CD4-positive, alpha-beta T cell treated with Interleukin-12 subunit alpha and Interleukin-12 subunit beta, for 1 hour (primary cell): Measurements from ENCODE around the gene SPAG6.
"Not testable (repeated sequence)": the region's sequence is repeated elsewhere in the genome, so short reads cannot be mapped to it uniquely, and the experiment has no call there.

Experiments
- DNase-seq: peaks from one replicate; pipeline ENCODE4 v3.0.0-alpha.2; 2020

Gene SPAG6

GRCh38 chr10:22343731-22344130 lies 1.6 kb upstream of the SPAG6 start:
- DNase-seq: no peak

DNA sequence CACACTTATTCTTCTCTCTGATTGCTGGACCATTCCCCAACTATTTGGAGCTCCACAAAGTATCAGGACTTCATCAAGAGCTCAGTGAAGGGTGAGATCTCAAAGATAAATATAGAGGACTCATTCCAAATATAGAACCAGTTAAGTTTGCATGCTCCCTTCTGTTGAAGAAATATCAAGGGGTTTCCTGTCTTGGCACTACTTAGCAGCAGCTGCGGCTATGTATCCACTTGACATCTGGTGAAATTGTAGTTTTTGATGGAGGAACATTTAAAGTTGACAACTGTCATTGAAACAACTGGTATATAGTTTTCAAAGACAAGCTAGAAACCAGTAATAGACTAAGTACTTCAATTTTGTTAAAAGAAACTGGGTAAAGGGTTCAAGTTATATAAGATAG lies 1.0 kb upstream of the SPAG6 start:
- no peak for DNase-seq

DNA sequence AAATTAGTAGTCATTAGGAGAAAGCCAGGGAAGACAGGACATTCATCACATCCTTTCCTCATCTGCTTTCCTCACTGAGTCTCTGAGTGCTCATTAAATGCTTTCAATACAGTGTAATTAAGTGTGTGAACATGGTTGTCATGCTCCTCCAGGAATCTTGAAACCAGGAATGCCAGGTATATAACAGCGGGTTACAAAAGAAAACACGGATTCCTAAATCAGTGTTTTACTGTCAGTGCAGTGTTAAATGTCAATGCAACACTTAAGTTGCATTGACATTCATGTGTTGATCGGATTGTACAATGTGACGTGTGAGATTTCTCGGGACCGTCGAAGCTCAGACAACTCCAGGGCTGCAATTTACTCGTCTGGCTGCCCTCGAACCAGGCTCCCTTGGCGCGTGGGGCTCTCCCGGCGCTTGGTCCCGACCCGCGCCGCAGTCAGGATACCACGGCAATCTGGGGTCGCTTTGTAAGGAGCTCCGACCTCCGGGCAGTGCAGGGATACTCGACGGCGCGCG lies 455 bp upstream of the SPAG6 start:
- DNase-seq: peak; percentile 5

DNA sequence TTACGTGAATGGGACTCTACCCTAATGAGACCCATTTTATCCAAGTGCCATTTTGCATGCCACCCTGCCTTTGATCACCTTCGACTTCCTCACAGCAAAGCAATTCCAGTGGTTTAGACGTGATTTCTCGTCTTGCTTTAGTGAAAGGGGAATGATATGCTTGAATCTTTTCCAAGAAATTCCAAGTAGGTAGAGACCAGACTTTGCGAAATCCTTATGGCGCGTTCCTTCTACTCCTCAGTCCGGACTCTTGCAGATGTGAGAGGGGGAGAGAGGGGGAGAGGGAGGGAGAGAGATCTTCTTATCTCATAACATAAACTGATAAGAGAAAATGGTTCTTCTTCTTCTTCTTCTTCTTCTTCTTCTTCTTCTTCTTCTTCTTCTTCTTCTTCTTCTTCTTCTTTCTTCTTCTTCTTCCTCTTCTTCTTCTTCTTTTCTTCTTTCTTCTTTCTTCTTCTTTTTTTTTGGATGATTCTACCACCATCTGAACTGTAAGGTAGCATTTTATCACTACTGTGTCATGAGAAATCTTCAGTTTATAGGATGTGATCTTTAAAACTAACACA lies 883 bp downstream of the SPAG6 start:
- no peak for DNase-seq

- no peak for DNase-seq
Measured at GRCh38 chr10:22349755-22350154, 4.5 kb downstream of the SPAG6 start.

DNA sequence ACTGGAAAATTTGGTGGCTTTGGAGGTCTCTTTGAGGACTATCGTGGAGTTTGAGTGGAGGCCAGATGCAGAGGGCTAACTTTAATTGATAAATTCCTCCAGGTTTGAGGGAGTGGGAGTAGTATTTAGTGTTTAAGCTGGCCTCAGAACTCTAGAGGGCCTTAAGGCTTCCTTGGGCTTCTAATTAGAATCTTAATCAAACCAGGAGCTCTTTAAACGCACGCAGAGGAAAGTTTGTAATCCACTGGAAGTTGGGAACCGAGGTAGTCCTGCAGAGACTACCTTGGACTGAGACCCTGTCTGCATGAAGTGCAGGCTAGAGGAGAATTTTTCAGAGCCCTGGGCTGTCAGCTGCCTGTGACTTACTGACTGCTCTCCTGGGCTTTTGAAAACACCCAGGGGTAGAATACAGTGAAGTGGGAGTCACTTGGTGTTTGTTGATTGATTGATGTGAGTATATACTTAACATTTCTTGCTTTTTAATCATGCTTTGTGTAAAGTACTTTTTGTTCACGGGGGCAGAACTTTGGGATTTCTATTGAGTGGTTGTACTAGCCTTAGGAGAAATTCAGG lies 5.9 kb downstream of the SPAG6 start:
- DNase-seq: no peak

DNA sequence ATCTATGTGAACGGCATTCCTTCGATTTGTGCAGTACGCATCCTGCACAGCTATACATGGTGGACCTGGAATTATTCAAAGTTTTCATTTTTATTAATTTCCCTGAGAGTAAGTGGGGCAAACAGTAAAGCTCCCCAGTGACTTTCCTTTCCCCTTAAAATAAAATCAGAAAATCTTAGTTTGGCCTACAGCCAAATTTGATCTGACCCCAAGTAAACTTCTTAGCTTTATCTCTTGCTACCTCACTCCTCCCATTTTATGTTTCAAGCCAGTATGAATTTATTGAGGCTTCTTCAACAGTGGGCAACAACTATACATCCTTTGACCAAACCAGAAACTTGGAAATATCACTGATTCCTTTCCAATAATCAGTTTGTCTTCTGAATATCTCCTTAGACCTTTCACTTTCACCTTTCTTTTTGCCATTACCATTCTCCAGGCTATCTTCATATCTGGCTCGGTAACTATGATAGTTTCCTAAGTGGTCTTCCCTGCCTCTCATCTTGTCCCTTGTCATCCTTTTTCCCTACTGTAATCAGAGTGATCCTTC lies 11.1 kb downstream of the SPAG6 start:
- no peak for DNase-seq

- not testable (repeated sequence) for DNase-seq
Measured at GRCh38 chr10:22357770-22358169, 12.5 kb downstream of the SPAG6 start.

DNA sequence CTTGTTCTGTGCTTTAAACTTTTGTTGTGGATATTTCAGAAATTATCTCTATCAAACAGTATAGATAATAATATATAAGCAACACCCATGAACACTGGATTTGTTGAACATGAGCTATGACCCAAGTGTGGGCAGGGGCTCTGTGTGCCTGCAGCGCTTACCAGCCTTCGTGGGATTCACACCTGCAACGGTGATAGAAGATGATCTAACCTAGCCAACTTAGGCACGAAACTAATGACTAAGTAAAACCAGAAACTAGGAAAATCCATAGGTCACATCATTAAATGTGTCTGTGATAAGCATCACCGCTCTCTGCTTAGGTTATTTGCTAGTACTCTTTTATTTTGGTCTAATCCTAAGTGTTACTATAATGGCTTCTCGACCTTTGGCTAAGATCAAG lies 18.0 kb downstream of the SPAG6 start:
- DNase-seq: no peak

GRCh38 chr10:22364407-22365140 lies 19.3 kb downstream of the SPAG6 start:
- DNase-seq: no peak

GRCh38 chr10:22365233-22365632 lies 19.9 kb downstream of the SPAG6 start:
- DNase-seq: no peak

DNA sequence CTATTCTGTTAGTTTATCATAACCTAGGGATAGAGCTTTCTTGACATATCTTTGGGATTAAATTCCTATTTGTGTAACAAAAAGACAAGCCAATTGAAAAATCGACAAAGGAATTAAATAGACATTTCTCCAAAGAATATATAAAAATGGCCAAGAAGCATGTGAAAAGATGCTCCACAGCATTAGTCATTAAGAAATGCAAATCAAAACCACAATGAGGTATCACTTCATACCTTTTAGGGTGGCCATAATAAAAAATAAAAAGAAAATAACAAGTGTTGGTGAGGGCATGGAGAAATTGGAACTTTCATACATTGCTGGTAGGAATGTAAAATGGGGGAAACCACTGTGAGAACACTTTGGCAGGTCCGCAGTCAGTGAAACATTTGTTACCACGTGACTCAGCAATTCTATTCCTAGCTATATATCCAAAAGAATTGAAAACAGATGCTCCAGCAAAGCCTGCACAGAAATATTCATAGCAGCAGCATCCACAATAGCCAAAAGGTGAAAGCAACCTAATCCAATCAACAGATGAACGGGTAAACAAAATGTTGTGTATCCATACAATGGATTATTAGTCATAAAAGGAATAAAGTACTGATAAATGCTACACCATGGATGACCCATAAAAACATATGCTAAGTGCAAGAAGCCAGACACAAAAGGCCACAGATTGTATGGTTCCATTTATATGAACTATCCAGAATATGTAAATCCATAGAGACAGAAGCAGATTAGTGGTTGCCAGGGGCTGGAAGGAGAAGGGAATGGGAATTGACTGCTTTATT lies 20.5 kb downstream of the SPAG6 start:
- no peak for DNase-seq

DNA sequence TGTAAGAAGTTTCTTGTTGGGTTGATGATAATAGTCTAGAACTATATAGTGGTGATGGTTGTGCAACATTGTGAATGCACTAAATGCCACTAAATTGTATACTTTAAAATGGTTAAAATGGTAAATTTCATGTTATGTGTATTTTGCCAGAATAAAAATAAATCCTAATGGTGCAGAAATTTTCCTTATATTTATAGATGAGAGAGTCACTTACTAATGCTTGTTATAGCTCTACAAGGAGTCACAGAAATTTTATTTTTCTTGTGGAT lies 21.1 kb downstream of the SPAG6 start:
- no peak for DNase-seq

GRCh38 chr10:22366771-22367170 lies 21.5 kb downstream of the SPAG6 start:
- DNase-seq: no peak

DNA sequence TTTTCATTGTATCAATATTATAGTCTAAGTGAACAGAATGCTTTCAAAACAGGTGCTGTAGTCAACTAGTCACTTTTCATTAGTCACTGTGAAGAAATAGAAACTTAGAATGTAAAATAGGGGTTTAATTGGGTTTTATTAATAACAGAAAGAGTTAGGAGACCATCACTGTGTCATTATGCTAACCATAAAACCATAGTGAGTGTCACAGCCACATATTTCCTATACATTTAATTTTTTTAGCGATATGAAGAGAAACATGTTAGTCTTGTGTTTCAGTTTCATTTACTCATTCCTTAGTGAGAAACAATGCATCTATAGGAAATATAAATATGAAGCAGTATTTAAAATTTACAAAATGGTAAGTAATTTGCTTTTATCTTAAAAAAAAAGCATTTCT lies 22.2 kb downstream of the SPAG6 start:
- no peak for DNase-seq

GRCh38 chr10:22368402-22368801 lies 23.1 kb downstream of the SPAG6 start:
- DNase-seq: no peak

DNA sequence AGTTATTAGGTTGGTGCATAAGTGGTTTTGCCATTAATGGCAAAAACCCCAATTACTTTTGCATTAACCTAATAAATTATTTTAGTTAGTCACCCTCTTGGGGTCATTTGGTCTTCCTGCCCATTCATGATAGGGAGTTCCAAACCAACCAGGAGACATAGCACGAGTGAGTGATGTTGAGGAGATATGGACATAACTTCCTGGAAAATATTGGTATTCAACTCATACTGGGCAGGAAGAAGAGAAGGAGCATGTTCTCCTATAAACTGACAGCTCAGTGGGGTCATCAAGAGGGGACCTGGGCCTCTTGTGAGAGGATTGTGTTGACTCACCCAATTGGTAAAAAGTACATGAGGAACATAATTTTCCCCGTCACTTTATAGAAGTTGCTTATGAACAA lies 23.7 kb downstream of the SPAG6 start:
- no peak for DNase-seq

- no peak for DNase-seq
Measured at GRCh38 chr10:22369434-22370072, 24.3 kb downstream of the SPAG6 start.

DNA sequence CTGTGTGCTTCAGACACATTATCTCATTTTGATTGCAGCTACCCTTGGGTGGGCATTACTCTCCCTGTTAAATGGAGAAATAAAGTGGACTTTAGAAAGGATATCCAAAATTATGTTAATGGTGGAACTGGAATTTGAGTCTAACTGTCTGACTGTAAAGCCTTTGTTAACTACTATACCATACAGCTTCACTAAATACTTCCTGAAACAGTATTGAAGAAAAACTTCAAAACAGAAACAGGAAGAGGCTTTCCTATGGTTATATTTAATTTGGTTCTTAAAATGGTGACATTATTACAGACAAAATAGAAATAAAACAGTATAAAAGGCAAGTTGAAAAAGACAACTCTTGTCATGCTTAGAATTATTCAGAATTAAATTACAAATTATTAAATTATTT lies 25.0 kb downstream of the SPAG6 start:
- DNase-seq: no peak

DNA sequence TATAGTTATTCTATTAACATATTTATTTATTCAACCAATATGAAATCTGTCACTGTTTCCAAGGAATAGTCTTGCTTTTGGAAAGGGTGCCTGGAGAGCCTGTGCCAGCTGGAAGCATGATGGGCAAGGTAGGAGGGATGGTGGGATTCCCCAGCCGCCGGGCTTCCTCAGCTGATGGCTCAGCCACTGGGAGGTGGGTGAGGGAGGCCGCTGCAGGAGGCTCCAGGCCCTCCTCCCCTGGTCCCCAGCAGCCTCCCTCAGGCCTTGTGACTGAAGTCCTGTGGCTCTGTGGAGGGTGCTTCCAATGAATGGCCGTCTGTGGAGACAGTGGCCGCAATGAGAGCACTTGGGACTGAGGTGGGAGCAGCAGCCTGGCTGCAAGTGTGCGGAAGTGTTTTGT lies 27.0 kb downstream of the SPAG6 start:
- no peak for DNase-seq

DNA sequence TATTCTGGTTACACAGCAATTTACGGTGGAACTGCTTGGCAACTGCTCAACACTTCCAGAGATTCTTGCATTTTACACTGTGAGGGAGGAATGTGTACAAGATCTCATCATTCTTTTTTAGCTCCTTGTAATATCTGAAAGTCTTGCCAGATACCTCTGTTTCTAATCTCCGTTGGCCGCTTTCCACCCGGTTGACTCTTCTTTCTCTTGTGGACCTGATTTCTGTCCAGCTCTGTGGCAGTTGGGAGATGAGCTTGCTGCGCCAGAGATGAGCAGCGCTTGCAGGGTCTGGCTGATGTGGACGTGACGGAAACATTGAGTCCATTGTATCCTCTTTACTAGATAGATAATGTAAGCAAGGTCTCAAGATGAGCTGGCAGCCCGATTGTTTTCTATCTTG lies 27.6 kb downstream of the SPAG6 start:
- DNase-seq: no peak

- no peak for DNase-seq
Measured at GRCh38 chr10:22374489-22375126, 29.3 kb downstream of the SPAG6 start.

DNA sequence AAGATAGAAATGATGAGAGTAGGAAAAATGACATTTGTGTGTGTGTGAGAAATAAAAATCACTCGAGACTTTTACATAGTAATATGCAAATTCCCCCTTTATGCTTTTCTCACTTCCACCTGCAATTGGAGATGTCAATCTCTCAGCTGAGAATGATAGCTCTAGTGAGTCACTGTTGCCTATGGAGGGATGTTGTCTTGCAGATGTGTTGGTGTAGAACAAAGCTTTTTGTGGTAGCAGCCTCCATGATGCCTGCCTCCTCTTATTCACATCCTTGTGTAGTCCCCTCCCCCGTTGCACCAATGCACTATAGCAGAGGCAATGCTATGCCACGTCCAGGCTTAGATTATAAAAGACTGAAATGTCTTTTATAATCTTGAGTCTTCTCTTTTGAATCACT lies 33.8 kb downstream of the SPAG6 start:
- no peak for DNase-seq
